Measurements from ENCODE around the gene LRIT2.
"Not testable (repeated sequence)": the region's sequence is repeated elsewhere in the genome, so short reads cannot be mapped to it uniquely, and the experiment has no call there.

Gene LRIT2

GRCh38 chr10:84179059-84179710 is 46.2 kb downstream of the LRIT2 start:
- DNase-seq = no peak

DNA sequence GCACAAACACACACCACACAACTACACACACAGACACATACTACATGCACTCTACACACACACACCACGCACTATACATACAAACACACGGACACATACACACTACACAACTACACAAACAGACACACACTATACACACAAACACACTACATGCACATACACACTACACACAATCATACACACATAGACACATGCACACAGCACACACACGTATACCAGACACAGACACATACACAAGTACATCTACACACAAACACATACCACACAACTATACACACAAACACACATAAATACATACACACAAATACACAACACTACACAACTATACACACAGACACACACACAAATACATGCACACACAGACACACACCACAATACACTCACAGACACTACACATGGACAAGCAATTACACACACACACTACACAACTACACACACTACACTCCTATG is 47.2 kb downstream of the LRIT2 start:
- DNase-seq = no peak

GRCh38 chr10:84177541-84178141 is 47.7 kb downstream of the LRIT2 start:
- DNase-seq = no peak

DNA sequence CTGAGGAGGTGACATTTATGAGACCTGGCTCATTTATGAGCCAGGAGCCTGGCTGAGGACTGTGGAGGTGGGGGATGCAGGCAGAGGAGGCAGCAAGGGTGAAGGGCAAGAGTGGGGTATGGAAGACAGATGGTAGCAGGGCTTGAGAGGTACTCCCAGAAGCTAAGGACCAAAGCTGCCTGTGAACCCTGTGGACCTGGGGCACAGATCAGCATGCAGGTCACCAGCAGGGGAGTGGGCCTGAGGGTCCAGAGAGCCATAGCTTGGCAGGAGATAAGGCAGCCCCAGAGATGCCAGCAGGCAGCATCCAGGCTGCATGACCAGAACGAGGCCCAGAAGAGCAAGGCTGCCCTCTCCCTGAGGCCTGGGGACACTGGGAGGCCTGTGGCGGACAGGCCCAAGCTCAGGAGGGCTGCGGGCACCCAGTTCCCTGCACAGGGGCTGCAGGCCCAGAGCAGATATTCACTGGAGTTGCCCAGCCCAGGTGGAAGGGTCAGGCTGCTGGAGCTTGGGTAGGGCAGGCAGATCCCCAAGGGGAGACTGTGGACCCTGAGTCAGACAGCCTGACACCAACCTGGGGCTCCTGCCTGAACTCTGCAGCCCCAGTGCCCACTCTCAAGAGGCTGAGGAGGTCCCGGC is 48.4 kb downstream of the LRIT2 start:
- DNase-seq = no peak

DNA sequence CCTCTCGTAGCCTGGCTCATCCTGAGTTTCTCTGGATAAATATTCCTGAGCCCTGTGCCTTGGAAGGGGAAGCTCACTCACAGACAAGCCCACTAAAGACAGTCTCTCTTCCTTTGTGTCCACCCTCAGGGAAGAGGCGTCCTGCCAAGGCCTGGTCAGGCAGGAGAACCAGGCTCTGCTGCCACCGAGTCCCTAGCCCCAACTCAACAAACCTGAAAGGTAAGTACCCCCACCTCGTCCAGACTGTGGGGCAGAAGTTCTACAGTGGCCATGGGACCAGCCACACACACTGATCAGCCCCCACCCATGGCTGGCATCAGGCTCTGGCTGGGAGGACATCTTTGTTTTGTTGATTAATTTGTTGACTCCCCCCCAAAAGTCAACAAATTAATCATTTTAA is 49.0 kb downstream of the LRIT2 start:
- DNase-seq = no peak

DNA sequence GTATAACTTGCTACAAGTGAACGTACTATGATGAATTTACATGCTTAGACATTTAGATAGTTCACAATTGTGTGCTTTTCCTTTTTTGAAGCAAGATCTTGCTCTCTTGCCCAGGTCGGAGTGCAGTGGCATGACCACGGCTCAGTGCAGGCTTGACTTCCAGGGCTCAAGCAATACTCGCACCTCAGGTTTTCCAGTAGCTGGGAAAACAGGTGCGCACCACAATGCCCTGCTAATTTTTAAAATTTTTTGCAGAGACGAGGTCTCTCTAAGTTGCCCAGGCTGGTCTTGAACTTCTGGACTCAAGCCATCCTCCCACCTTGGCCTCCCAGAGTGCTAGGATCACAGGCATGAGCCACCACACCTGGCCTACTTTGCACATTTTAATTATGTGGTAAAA is 49.9 kb downstream of the LRIT2 start:
- no peak for DNase-seq

DNA sequence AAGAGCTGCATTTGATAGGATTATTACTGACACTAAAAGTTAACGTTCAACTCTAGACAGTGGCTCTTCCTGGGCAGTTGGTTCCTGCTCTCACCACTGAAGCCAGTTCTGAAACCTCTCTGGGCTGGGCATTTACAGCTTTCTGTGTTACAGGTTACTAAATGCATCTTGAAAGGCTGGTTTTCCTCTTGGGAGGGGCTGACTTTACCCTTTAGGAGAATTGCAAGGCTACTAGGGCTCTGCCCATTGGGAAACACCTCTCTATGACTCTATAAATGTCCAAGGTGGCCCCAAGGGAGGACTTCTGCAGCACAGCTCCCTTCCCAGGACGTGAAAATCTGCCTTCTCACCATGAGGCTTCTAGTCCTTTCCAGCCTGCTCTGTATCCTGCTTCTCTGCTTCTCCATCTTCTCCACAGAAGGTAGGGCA is 51.8 kb downstream of the LRIT2 start, which contains the start of gene GPR15LG:
TSS of gene GPR15LG (plus strand) at position 301 of the 429 bp plus-strand sequence. CDS start at position 352, 51 bp downstream.
- DNase-seq = no peak

DNA sequence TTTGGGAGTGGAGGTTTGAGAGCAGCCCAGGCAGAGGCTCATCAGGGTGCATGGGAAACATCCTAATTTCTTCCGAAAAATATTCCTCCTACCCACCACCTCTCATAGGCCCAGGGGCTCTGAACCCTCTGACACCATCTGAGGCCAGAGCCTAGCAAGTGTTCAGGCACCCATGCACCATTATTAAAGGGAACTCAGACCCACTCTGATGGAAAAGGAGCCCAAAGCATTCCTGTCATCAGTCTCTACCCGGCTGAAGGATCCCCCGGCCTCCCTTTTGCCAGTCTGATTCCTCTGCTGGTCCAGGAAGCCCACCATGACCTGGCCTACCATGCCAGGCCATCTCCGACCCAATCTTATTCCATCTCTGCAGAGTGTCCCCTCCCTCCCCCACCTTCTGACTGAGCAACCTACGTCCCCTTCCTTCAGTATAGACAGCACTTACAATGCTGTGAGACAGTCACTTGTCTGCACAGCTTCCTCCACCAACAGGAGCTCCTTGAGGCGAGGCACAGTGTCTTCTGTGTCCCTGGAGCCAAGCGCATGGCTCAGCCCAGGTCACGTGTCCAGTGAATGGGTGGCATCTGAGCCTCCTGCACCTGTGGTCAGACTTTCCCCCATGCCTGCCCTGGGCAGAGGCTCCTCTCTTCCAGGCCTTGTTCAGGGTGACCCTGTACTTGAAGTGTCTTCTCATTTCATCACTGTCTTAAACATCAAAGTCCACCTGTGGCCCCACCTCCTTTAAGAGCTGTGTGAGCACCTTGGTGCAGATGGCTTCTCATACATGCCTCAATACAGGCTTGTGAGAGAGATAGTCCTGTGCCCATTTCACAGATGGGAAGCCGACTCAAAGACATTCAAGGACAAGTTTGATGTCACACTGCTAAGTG is 52.6 kb downstream of the LRIT2 start:
- DNase-seq = no peak

DNA sequence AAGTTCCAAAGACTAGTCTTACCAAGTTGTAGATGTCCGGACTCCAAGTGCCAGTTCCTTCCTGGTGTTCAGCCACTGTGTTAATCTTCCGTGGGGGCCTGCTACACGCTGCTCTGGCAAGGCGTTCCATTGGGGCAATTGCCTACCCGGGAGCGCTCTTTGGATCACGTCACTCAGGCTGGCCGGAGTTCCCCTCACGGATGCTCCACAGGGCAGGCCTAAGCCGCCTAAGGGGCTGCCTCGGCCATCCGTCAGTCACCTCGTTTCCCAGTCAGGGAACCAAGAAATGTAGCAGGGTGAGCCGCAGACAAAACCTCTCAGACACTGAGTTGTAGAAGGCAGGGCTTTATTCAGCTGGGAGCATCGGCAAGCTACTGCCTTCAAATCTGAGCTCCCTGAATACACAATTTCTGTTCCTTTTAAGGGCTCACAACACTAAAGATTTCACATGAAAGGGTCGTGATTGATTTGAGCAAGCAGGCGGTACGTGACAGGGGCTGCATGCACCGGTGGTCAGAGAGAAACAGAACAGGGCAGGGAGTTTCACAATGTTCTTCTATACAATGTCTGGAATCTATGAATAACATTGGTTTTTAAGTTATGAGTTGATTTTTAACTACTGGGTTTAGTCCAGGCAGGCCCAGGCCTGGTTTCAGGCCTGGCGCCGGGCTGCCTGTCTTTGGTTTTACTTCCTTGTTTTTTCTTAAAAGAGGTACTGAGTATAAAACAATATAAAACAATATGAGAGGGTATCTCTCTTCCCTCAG is 53.5 kb downstream of the LRIT2 start:
- DNase-seq = not testable (repeated sequence)

DNA sequence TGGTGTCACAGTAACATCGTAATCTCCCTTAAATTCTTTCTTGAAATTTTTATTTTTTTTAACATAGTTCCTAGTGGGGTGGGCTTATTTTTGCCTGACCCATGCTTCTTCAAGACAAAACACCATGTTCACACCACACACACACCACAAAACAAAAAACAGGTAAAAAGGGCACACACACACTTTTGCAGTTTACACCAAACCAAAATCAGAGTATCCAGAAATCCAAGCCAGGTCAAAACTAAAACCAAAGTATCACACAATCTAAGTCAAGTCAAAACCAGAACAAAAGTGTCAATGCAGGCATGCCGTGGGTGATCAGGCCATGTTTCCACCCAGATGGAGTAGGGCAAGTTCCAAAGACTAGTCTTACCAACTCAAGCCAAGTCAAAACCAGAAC is 54.1 kb downstream of the LRIT2 start:
- not testable (repeated sequence) for DNase-seq

Data from midbrain (tissue), 1 donor.